Measurements from ENCODE around the gene SHISAL2A.

DNA sequence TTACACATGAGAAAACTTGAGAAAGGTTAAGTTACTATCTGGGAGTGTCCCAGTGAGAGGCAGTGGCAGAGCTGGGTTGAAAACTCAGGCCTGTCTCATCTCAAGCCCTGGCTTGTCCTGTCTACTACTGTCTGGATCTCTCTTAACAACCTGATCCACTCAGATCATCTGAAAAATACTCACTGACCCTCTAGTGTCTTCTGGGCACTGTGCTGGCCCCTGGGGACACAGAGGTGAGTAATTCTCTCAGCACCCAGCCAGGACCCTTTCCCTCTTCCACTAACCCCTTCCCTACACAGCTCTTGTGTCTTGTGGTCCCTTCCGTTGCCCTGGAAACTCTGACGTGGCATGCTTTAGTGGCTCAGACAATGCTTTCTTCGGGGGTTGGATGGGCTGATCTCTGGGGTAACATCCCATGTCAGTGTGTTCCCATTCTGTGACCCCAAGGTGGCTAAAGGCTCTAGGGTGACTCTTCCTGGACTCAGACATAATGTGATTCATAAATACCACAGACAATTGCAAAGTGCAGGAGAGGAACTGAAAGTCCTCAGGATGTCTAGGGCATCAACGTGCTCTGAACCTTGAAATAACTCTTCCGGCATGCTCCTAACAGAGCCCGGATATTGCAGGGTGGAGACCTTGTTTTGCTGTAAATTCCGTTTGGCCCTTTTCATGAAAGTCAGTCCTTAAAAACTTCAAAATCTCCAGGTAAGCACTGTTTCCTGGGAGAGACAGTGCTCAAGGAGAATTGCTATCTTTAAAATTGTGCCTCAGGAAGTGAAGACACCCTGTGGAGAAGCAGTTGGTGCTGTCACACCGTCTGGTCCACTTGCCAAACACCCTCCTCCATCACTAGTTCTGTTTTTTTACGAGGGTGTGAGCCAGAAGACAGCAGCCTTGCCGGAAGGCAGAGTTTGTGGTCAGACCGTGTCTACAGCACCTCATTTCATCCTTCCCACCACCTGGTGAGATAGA, 4.0 kb downstream of the SHISAL2A start:
- TF ChIP-seq POLR2A (IDR thresholded peaks at IDR 0.05) (no peak), CTCF (IDR thresholded peaks at IDR 0.05) (no peak)
